Small intestine (tissue), 7 donors: ENCODE results near the gene TCF4. TPM values are rescaled to one million over a fixed set of nuclear protein-coding genes. Genes with fewer than 3 reads are reported as not detected.

Source experiments
- DNase-seq, 2 donors: peaks; one replicate each; pipeline versions ENCODE4 v3.0.0 to v3.0.0-alpha.2; 2013
- FAIRE-seq: peaks from 2 replicates; lab custom pipeline; 2012; peaks lifted over from hg19 to GRCh38; lab: Jason Lieb, UNC
- H3K27ac ChIP-seq, 3 donors: one replicate each; pipeline ENCODE4 v1.5.1; 2013; ENCODE audit warnings: low read length in 2 of 3, mild to moderate bottlenecking in 2 of 3, control low read depth in 1 of 3, inconsistent platforms in 1 of 3, low read depth in 1 of 3, moderate library complexity in 1 of 3
- H3K27me3 ChIP-seq, 3 donors: one replicate each; pipeline ENCODE4 v1.6.1; 2013; ENCODE audit warnings: low read length in 3 of 3, inconsistent platforms in 1 of 3; ENCODE audit not compliant: control insufficient read depth in 3 of 3, insufficient read depth in 3 of 3
- H3K36me3 ChIP-seq, 3 donors: one replicate each; pipeline ENCODE4 v1.6.1; 2013; ENCODE audit warnings: low read length in 3 of 3, inconsistent platforms in 1 of 3, low read depth in 1 of 3, mild to moderate bottlenecking in 1 of 3, moderate library complexity in 1 of 3; ENCODE audit not compliant: control insufficient read depth in 3 of 3, insufficient read depth in 2 of 3
- H3K4me1 ChIP-seq, 3 donors: one replicate each; pipeline ENCODE4 v1.6.1; 2013; ENCODE audit warnings: low read length in 2 of 3, inconsistent platforms in 1 of 3, low read depth in 1 of 3, mild to moderate bottlenecking in 1 of 3, moderate library complexity in 1 of 3; ENCODE audit not compliant: control insufficient read depth in 3 of 3, insufficient read depth in 2 of 3
- H3K4me3 ChIP-seq, 3 donors: one replicate each; pipeline ENCODE4 v1.5.1; 2013; ENCODE audit warnings: low read length in 3 of 3, control low read depth in 1 of 3, inconsistent platforms in 1 of 3, low read depth in 1 of 3, mild to moderate bottlenecking in 1 of 3, moderate library complexity in 1 of 3
- H3K9me3 ChIP-seq, 2 donors: one replicate each; pipeline ENCODE4 v1.6.1; 2013; ENCODE audit warnings: low read depth in 1 of 2, low read length in 1 of 2; ENCODE audit not compliant: control insufficient read depth in 2 of 2, insufficient read depth in 1 of 2
- WGBS, 3 donors: extraction: QIAGEN DNeasy Blood & Tissue Kit; methylation state at CpG; one replicate each; pipeline ENCODE4 v1.1.7; 2013; 5-methylcytosine and 5-hydroxymethylcytosine counted together
- polyA plus RNA-seq, 4 donors: library from polyadenylated mRNA; stranded (reverse) in 3 of 4; unstranded in 1 of 4; fragments of 200-250 nt in 3 of 4; fragments of 120-200 nt in 1 of 4; gene quantifications; one replicate each; pipeline versions ENCODE4 v1.2.1 to v1.2.3, GENCODE V29; 2013
- donor health status: healthy with polysubstance abuse.
- donor health status: control.
- donor health status: control.
- donor health status: Bipolar disorder and iron deficiency.
- donor health status: healthy.

TCF4 gene
- polyA plus RNA-seq, 4 donors = 0.67 to 23.7 (median 11.5) TPM

DNA sequence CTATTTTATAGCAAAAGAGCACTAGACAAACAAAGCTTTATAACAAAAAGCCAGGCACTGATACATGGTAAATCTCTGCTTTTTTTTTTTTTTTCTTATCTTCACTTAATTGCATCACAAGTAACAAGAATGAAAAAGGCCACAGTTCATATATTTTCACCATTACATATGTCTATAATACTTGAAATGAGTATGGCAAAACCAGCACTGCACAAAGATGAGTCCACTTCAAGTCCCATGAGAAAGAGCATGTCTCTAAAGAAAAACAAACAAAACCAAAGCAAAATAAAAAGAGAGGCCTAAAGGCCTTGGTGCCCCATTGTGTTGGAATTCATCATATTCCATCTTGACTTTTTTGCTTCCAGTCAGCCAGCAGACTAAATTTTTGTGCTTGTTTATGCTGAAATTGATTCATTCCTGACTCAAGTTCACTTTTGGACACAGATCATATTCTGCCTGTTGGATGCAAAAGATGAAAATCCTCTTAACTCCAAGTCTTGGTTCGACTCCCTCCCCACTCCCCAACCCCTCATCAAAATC, 363.8 kb downstream of the TCF4 start:
- Histone ChIP-seq H3K36me3 (peaks cover 0 to 6% (median 0%) of the 10 kb centered on the region in 3 donors), H3K4me1 (no peaks in the 10 kb centered on the region), H3K9me3 (no peaks in the 10 kb centered on the region), H3K27me3 (no peaks in the 10 kb centered on the region), H3K27ac (no peak overlapping the region), H3K4me3 (no peak overlapping the region)
- FAIRE-seq (no peak), DNase-seq (no peak)
- WGBS, 3 donors = 53 to 71% (median 65%) methylated on average over 1 of the region's 1 CpG

DNA sequence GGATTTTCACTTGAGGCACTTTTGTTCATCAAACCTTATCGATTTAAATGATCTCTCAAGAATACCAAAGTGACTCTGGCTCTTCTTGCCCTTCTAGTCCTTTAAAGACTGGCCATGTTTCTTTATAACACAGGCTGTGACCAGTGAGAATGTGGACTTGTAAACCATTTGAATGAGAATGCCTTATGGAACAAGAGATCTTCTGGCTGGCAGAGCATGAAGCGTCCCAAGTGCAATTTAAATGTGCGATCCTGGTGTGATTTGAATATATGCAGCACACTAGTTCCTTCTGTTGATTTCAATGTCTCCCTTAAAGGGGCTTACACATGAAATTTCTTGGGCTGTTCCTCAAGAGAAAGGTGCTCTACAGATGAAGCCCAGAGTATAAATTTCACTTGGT, 366.4 kb downstream of the TCF4 start:
- DNase-seq (no peak), FAIRE-seq (no peak)
- Histone ChIP-seq H3K27me3 (no peaks in the 10 kb centered on the region), H3K9me3 (no peaks in the 10 kb centered on the region), H3K27ac (no peak overlapping the region), H3K4me3 (no peak overlapping the region), H3K36me3 (no peaks in the 10 kb centered on the region), H3K4me1 (no peaks in the 10 kb centered on the region)
- WGBS, 3 donors = 82 to 90% (median 88%) methylated on average over 3 of the region's 3 CpGs

DNA sequence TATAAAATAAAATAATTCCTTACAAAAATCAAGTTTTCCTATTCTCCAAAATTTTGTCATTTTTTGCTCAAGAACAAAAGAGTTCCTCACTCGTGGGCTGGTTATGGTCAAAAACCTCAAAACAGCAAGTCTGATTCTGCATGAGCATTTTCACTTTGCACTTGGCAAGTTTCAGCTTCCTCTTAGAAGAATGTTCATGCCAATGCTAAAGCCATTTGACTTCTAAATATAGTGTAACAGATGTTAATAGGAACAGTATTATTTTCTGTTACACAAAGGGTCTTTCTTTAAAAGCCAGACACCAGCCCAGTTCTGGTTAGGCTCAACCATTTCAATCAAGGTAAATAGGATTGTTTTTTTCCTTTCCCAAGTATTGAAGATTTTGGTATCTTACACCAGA, 367.5 kb downstream of the TCF4 start:
- no peak for FAIRE-seq
- H3K27ac ChIP-seq = no peak overlapping the region

DNA sequence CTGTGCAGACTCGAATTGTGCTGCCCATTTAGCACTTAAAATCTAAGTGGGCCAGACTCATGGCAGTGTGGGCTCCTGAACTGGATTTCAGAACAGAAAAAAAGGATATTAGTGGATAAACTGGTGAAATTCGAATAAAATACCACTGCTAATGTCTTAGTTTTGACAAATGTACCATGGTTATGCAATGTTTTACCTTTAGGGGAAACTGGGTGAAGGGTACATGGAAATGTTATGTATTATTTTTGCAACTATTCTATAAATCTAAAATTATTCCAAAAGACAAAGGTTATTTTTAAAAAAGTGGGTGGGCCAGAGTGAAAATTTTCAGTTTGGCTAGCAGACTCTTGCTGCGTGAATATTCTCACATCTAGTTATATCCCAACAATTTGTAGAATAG, 368.2 kb downstream of the TCF4 start:
- DNase-seq (no peak), FAIRE-seq (no peak)
- no peaks in the 10 kb centered on the region for H3K27me3 ChIP-seq
- H3K36me3 ChIP-seq = no peaks in the 10 kb centered on the region
- no peak overlapping the region for H3K4me3 ChIP-seq
- H3K9me3 ChIP-seq = no peaks in the 10 kb centered on the region
- 59 to 85% (median 66%) methylated on average over 3 of the region's 3 CpGs for WGBS, 3 donors
- H3K27ac ChIP-seq = no peak overlapping the region
- no peaks in the 10 kb centered on the region for H3K4me1 ChIP-seq

More for the DNA sequence above, 367.5 kb downstream of the TCF4 start:
- no peak for DNase-seq
- H3K4me3 ChIP-seq = no peak overlapping the region
- no peaks in the 10 kb centered on the region for H3K9me3 ChIP-seq
- no peaks in the 10 kb centered on the region for H3K36me3 ChIP-seq
- WGBS, 3 donors = 23 to 64% (median 37%) methylated on average over 1 of the region's 1 CpG
- H3K27me3 ChIP-seq = no peaks in the 10 kb centered on the region
- no peaks in the 10 kb centered on the region for H3K4me1 ChIP-seq

DNA sequence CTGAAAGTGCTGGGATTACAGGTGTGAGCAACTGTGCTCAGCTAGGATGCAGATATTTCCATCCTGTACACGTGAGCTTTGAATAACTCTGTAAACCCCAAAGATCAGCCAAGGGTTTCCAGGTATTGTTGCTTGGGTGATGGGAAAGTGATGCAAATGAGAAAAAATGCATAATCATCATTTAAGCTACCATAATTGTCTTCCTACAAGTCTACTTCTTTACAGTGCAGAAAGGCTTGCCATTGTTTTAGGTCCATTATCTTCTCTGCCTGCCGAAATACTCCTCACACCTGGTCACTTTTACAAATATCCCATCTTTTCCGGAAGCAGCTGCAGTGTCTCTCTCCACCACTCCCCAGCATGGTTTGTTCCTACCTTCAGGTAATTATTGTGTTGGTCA, 368.9 kb downstream of the TCF4 start:
- FAIRE-seq = no peak
- Histone ChIP-seq H3K4me3 (no peak overlapping the region), H3K27ac (no peak overlapping the region), H3K36me3 (no peaks in the 10 kb centered on the region), H3K9me3 (no peaks in the 10 kb centered on the region), H3K27me3 (no peaks in the 10 kb centered on the region), H3K4me1 (no peaks in the 10 kb centered on the region)
- WGBS, 3 donors = 58 to 88% (median 85%) methylated on average over 3 of the region's 3 CpGs
- DNase-seq = no peak

DNA sequence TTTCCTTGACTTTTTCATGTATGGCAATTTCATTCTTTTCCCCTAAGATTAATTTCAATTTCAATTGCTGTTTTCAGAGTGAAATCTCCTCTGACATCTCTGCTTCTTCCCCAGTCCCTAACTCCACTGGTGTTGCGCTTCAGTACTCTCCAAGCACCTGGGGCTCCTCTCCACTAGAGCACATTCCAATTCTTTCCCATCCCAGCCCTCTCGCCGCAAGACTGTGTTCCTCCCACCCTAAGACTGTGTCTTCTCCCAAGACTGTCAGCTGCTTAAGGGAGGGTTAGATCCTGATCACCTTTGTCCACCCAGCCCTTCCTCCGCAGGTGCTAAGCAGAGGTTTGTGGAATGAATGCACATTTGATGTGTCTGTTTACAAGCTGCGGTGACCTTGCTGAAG, 373.0 kb downstream of the TCF4 start:
- Histone ChIP-seq H3K4me1 (no peaks in the 10 kb centered on the region), H3K9me3 (no peaks in the 10 kb centered on the region), H3K36me3 (no peaks in the 10 kb centered on the region), H3K27ac (no peak overlapping the region), H3K27me3 (no peaks in the 10 kb centered on the region), H3K4me3 (no peak overlapping the region)
- WGBS, 3 donors = 85 to 90% (median 88%) methylated on average over 5 of the region's 5 CpGs
- DNase-seq (no peak), FAIRE-seq (no peak)

DNA sequence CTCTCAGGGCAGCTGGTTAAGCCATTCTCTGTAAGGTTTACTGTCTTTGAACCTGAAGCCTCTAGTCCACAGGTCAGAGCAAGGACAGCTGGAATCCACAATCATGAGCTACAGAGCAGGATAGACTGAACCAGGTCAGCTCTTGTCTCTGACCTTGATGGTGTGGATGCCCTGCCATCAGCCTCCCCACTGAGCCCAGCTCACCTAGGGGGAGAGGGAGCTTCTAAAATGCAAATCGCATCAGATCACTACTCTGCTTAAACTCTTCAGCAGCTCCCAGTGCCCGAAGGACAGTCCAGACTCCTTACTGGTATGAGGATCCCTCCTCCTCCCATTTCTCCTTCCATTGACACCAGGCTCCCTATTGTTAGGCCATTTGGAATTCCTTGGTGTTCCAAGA, 373.5 kb downstream of the TCF4 start:
- Histone ChIP-seq H3K36me3 (no peaks in the 10 kb centered on the region), H3K9me3 (no peaks in the 10 kb centered on the region), H3K4me1 (no peaks in the 10 kb centered on the region), H3K27me3 (no peaks in the 10 kb centered on the region), H3K4me3 (no peak overlapping the region), H3K27ac (no peak overlapping the region)
- FAIRE-seq (no peak), DNase-seq (no peak)
- 52 to 75% (median 64%) methylated on average over 2 of the region's 2 CpGs for WGBS, 3 donors

DNA sequence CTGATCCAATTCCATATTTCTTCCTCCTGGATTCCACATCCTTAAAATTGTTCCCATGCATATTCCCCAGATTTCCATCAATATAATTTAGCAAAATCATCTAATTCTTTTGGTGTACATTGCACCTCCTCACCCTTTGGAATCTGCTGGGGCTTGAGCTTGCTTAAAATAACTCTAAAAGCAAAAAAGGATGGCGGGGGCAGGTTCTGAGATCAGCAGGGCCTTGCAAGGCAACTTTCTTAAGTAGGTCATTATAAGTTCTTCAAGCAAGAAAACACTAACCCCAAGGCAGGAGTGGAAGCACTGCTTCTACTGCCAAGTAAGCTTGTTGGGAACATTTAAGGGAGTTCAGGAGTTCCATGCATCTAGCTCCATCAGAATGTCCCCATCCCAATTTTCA, 374.4 kb downstream of the TCF4 start:
- no peaks in the 10 kb centered on the region for H3K27me3 ChIP-seq
- FAIRE-seq (no peak), DNase-seq (no peak)
- H3K36me3 ChIP-seq = no peaks in the 10 kb centered on the region
- WGBS, 3 donors = 63 to 90% (median 72%) methylated on average over 1 of the region's 1 CpG
- no peaks in the 10 kb centered on the region for H3K9me3 ChIP-seq
- H3K4me3 ChIP-seq = no peak overlapping the region
- no peaks in the 10 kb centered on the region for H3K4me1 ChIP-seq
- H3K27ac ChIP-seq = no peak overlapping the region

DNA sequence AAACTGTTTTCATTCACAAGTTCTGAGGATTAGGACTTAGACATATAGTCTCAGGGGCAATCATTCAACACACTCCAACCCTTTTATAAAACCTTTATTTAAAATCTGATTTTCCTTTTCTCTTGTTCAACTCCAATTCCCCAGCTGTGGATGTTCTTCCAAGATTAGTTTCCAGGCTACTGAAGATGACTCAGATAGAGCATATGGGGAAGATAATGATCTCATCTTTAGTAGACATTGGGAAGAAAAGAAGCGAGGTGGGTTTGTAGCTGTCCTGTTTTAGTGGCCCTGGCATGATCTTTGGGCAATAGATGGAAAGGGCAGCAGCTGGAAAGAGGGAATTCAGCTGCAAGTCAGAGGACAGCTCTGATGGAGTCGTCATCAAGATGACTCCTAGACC, 381.1 kb downstream of the TCF4 start:
- peaks cover 0 to 4% of the 10 kb centered on the region in 2 donors for H3K9me3 ChIP-seq
- no peaks in the 10 kb centered on the region for H3K36me3 ChIP-seq
- DNase-seq = no peak
- no peak overlapping the region for H3K4me3 ChIP-seq
- no peak for FAIRE-seq
- H3K27me3 ChIP-seq = no peaks in the 10 kb centered on the region
- WGBS, 3 donors = 46 to 68% (median 59%) methylated on average over 2 of the region's 2 CpGs
- H3K27ac ChIP-seq = no peak overlapping the region
- no peaks in the 10 kb centered on the region for H3K4me1 ChIP-seq
